ENCODE data around the gene BBS12.

- TF ChIP-seq REST (IDR thresholded peaks at IDR 0.05; ENCODE audit: insufficient read depth in 1 of 2, low read depth in 2 of 2, low read length in 1 of 2), result no peak
- no peak for TF ChIP-seq CTCF (IDR thresholded peaks at IDR 0.05)
- TF ChIP-seq POLR2AphosphoS5 (IDR thresholded peaks at IDR 0.05; ENCODE audit: low read depth, low read length), result no peak
- no peak for TF ChIP-seq TCF7L2 (IDR thresholded peaks at IDR 0.05; ENCODE audit: low read depth, low read length)
- TF ChIP-seq SIN3A (IDR thresholded peaks at IDR 0.05; ENCODE audit: borderline replicate concordance, insufficient read depth, low read depth, low read length), result no peak
These were observed 45.6 kb downstream of the BBS12 start for GRCh38 chr4:122777846-122778673.

Data from Panc1 (cell line).